Progenitor cell of endocrine pancreas (in vitro differentiated cells): ENCODE results near the gene ZNF804B. TPM values are rescaled to one million over a fixed set of nuclear protein-coding genes. Genes with fewer than 3 reads are reported as not detected.

Experiments used
- DNase-seq: peaks from one replicate; pipeline ENCODE4 v3.0.0; 2021; ENCODE audit warnings: low spot score; ENCODE audit not compliant: unreplicated experiment
- H3K27ac Mint-ChIP-seq: 2 replicates; pipeline ENCODE4 v1.8.0; 2021; ENCODE audit warnings: mild to moderate bottlenecking, moderate library complexity, mixed read lengths
- H3K27me3 Mint-ChIP-seq: 2 replicates; pipeline ENCODE4 v1.8.0; 2021; ENCODE audit warnings: mixed read lengths
- H3K36me3 Mint-ChIP-seq: 2 replicates; pipeline ENCODE4 v1.8.0; 2022; ENCODE audit warnings: mixed read lengths; ENCODE audit not compliant: insufficient read depth
- H3K4me1 Mint-ChIP-seq: 2 replicates; pipeline ENCODE4 v1.8.0; 2021; ENCODE audit warnings: low read depth, mixed read lengths
- H3K4me3 Mint-ChIP-seq: 2 replicates; pipeline ENCODE4 v1.8.0; 2021; ENCODE audit warnings: low read depth, mild to moderate bottlenecking, moderate library complexity, mixed read lengths
- H3K9me3 Mint-ChIP-seq: 2 replicates; pipeline ENCODE4 v1.8.0; 2021; ENCODE audit warnings: low read depth, mixed read lengths
- total RNA-seq: library from RNA; stranded (reverse); gene quantifications from 2 replicates; pipeline ENCODE4 v1.2.1, GENCODE V29; 2021
- TF ChIP-seq, protein P1 (sequence below): fragments of 200-600 bp; sonication (generic); IDR thresholded peaks from one replicate; pipeline ENCODE4 v1.5.0; 2021; ENCODE audit warnings: antibody characterized with exemption, mild to moderate bottlenecking; ENCODE audit not compliant: unreplicated experiment

ZNF804B gene
- total RNA-seq, 1 donor from 2014 or later: not detected

DNA sequence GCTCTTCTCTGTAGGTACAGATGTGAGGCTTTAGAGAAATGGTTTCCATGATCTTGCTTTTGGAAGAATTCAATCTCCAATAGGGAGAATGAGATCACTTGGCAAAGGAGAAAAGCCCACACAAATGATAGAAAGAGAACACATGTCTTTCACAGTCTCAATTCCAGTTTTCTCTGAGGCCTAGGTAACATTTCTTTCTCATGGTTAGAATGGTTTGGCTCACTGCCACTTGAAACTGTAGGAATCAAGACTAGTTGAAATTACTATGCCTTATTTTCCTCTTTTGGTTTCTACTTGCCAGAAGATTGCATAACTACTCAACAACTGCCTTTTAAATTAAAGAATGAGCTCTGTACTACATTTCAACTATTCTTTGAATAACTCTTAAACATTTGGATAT is 312.6 kb downstream of the ZNF804B start:
- no peak overlapping the region for H3K4me3 Mint-ChIP-seq
- H3K36me3 Mint-ChIP-seq: no peaks in the 10 kb centered on the region
- no peaks in the 10 kb centered on the region for H3K4me1 Mint-ChIP-seq
- no peaks in the 10 kb centered on the region for H3K27me3 Mint-ChIP-seq
- no peak overlapping the region for H3K27ac Mint-ChIP-seq
- TF ChIP-seq, protein P1, sequence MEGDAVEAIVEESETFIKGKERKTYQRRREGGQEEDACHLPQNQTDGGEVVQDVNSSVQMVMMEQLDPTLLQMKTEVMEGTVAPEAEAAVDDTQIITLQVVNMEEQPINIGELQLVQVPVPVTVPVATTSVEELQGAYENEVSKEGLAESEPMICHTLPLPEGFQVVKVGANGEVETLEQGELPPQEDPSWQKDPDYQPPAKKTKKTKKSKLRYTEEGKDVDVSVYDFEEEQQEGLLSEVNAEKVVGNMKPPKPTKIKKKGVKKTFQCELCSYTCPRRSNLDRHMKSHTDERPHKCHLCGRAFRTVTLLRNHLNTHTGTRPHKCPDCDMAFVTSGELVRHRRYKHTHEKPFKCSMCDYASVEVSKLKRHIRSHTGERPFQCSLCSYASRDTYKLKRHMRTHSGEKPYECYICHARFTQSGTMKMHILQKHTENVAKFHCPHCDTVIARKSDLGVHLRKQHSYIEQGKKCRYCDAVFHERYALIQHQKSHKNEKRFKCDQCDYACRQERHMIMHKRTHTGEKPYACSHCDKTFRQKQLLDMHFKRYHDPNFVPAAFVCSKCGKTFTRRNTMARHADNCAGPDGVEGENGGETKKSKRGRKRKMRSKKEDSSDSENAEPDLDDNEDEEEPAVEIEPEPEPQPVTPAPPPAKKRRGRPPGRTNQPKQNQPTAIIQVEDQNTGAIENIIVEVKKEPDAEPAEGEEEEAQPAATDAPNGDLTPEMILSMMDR: no peak
- DNase-seq: no peak
- H3K9me3 Mint-ChIP-seq: peaks cover 5% of the 10 kb centered on the region

DNA sequence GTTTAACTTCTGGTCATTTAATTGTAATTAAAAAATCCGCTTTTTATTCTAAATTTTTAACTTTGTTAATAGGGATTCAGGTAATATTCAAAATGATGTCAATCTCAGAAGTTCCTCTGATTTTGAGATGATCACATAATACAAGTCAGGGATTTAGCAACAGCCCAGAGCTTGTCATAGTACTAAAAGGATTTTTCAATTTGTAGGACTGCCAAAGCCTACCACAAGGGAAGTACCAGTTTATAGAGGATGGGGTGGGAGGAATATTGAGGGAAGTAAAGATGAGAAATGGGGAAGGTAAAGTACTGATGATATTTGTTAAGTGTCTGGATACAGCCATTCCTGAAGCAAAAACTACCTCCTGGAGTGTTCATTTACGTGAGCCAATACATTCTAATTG is 314.3 kb downstream of the ZNF804B start:
- Mint-ChIP-seq H3K9me3 (peaks cover 5% of the 10 kb centered on the region), H3K4me1 (no peaks in the 10 kb centered on the region), H3K36me3 (no peaks in the 10 kb centered on the region), H3K4me3 (no peak overlapping the region), H3K27ac (no peak overlapping the region), H3K27me3 (no peaks in the 10 kb centered on the region)
- TF ChIP-seq, protein P1: no peak
- DNase-seq: no peak

DNA sequence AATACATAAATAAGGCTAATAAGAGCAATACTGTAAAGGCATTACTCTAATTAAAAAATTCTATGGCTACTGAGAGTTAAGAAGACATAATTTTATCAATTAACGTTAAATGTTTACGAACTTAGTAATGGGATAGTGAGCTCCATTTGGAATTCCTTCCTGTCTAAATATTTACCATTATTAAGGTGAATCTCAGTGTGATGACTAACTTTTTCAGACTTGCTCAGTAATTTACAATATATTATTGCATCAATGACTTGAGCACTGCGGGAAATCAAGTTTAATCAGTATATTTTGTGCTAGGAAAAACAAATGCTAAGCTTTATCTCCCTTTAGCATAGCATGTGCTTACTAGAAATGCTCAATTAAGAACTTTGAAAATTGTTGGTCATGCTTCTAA is 318.5 kb downstream of the ZNF804B start:
- Mint-ChIP-seq H3K4me1 (no peaks in the 10 kb centered on the region), H3K27ac (no peak overlapping the region), H3K4me3 (no peak overlapping the region), H3K36me3 (no peaks in the 10 kb centered on the region), H3K9me3 (peaks cover 5% of the 10 kb centered on the region), H3K27me3 (no peaks in the 10 kb centered on the region)
- TF ChIP-seq, protein P1: no peak
- no peak for DNase-seq

DNA sequence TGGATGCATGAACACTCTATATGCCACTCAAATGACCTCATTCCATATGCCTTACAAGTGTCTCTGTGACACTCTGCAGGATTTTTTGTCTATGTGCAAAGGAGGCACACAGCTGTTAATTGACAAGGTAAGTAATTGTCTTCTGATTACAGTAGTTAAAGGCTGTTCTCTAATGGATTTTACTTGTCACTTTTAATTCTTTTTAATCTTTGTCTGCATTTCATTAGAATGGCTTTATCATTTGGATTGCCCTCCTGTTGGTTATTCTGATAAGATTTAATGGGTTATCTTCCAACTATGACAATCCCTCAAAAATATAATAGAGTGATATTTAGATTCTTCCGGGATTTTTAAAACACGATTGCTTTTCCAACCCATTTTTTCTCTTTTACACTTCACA is 326.1 kb downstream of the ZNF804B start:
- no peaks in the 10 kb centered on the region for H3K27me3 Mint-ChIP-seq
- no peaks in the 10 kb centered on the region for H3K36me3 Mint-ChIP-seq
- no peaks in the 10 kb centered on the region for H3K9me3 Mint-ChIP-seq
- no peaks in the 10 kb centered on the region for H3K4me1 Mint-ChIP-seq
- no peak overlapping the region for H3K27ac Mint-ChIP-seq
- no peak for DNase-seq
- H3K4me3 Mint-ChIP-seq: no peak overlapping the region
- TF ChIP-seq, protein P1: no peak

DNA sequence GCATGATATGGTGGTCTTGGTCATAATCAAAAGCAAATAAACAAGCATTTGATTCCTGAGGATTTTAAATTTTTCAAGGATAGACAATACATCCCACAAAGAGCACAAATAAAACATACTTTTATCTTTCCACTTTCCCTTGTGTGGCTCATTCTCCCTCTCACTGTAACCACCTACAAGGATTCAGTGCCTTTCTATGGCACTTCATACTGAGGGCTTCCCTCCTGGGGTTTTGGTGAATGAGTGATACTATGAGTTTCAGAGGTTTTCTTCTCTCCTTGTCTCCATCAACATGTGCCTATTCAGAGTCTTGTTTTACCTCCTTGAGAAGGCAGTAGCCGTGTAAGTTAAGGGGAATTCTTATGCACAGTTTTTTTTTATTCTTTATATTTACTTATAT is 332.1 kb downstream of the ZNF804B start:
- TF ChIP-seq, protein P1: no peak
- H3K4me1 Mint-ChIP-seq: no peaks in the 10 kb centered on the region
- no peak overlapping the region for H3K27ac Mint-ChIP-seq
- DNase-seq: no peak
- H3K9me3 Mint-ChIP-seq: no peaks in the 10 kb centered on the region
- no peaks in the 10 kb centered on the region for H3K27me3 Mint-ChIP-seq
- H3K36me3 Mint-ChIP-seq: no peaks in the 10 kb centered on the region
- H3K4me3 Mint-ChIP-seq: no peak overlapping the region
